ENCODE data around the gene SNX25.

SNX25 gene

DNA sequence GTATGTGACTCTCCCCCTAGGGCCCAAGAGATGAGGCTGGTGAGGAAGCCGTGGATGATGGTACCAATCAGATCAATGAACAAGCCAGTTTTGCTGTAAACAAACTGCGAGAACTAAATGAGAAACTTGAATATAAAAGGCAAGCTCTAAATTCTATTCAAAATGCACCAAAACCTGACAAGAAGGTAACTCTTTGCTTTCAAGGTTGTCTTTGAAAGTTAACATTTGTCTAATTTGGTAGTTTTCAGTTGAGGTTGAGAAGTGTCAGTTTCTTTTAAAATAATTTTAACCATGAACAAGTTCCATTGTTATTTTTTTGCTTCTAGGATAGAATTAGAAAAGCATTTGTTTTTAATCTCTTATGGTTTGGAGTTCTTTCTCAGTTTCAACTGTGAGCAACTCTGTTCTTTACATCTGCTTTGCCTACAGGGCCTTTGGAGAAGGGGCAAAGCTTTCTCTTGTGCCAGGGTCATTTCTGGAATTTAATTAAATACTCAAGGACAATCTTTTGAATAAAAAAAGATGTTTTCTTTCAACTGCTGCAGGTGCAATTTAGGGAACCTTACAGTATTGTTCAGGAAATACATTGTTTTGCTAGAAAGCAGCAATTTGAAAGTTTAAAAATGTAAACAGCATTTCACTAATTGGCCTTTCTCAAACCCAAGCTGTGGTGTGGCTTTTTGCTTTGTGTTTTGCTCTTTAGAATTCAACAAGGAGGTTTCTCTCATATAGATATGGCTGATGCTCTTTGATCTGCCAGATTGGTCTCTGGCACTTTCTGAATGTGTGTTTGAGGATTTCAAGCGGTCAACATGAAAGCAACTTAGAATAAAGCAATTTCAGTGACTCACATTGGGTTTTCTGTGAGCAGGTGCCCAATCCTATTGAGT, 123.4 kb downstream of the SNX25 start:
- TF ChIP-seq SIN3A (IDR thresholded peaks at IDR 0.05; ENCODE audit: borderline replicate concordance, insufficient read depth, low read length), result no peak
- TF ChIP-seq, protein P1, sequence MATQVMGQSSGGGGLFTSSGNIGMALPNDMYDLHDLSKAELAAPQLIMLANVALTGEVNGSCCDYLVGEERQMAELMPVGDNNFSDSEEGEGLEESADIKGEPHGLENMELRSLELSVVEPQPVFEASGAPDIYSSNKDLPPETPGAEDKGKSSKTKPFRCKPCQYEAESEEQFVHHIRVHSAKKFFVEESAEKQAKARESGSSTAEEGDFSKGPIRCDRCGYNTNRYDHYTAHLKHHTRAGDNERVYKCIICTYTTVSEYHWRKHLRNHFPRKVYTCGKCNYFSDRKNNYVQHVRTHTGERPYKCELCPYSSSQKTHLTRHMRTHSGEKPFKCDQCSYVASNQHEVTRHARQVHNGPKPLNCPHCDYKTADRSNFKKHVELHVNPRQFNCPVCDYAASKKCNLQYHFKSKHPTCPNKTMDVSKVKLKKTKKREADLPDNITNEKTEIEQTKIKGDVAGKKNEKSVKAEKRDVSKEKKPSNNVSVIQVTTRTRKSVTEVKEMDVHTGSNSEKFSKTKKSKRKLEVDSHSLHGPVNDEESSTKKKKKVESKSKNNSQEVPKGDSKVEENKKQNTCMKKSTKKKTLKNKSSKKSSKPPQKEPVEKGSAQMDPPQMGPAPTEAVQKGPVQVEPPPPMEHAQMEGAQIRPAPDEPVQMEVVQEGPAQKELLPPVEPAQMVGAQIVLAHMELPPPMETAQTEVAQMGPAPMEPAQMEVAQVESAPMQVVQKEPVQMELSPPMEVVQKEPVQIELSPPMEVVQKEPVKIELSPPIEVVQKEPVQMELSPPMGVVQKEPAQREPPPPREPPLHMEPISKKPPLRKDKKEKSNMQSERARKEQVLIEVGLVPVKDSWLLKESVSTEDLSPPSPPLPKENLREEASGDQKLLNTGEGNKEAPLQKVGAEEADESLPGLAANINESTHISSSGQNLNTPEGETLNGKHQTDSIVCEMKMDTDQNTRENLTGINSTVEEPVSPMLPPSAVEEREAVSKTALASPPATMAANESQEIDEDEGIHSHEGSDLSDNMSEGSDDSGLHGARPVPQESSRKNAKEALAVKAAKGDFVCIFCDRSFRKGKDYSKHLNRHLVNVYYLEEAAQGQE (IDR thresholded peaks at IDR 0.05; ENCODE audit: insufficient read depth in 1 of 2, low read depth in 2 of 2, low read length in 2 of 2), result no peak
- no peak for TF ChIP-seq TAF1 (IDR thresholded peaks at IDR 0.05; ENCODE audit: borderline replicate concordance, insufficient read depth, low read length)

DNA sequence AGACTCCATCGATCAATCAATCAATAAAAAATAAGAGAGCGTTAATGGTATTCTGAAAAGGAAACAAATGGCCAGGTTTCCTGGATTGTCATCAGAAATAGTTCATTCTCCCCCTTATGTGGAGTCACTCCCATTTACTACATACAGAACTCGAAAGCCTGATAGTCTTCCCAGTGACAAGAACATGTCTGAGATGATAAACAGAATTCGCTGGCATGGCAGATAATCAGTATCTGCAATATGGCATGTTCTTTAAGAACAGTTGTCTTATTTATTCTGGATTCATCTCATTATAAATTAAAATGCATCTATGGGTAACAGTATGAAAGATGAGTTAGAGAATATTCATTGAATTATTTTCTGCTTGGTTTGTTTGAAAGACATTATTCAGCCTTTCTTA, 124.9 kb downstream of the SNX25 start:
- TF ChIP-seq, protein P1 (IDR thresholded peaks at IDR 0.05; ENCODE audit: insufficient read depth in 1 of 2, low read depth in 2 of 2, low read length in 2 of 2), result no peak
- TF ChIP-seq TAF1 (IDR thresholded peaks at IDR 0.05; ENCODE audit: borderline replicate concordance, insufficient read depth, low read length) (no peak), SIN3A (IDR thresholded peaks at IDR 0.05; ENCODE audit: borderline replicate concordance, insufficient read depth, low read length) (no peak), FOXP2 (optimal IDR thresholded peaks at IDR 0.05; ENCODE audit: borderline replicate concordance, extremely low read depth, extremely low read length, insufficient read depth) (no peak), POLR2AphosphoS5 (IDR thresholded peaks at IDR 0.05; ENCODE audit: low read depth, low read length) (no peak)

DNA sequence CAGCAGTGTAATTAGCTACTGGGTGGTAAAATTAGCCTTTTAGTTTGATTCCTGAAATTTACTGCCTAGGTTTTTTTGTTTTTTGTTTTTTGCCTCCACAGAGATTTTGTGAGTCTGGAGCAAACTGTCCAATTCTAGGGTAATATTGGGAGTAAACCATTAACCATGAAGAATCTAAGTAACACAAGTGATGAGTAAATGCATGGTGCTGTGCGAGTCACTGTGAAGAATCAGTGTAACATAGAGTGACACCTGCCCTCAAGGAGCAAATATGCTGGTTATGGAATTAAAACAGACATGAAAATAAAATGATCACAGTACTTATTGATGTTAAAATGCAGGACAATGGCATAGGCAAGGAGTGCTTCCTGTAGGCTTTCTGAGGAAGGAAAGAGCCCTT, 126.2 kb downstream of the SNX25 start:
- TF ChIP-seq, protein P1 (IDR thresholded peaks at IDR 0.05; ENCODE audit: insufficient read depth in 1 of 2, low read depth in 2 of 2, low read length in 2 of 2), result no peak
- TF ChIP-seq FOXP2 (optimal IDR thresholded peaks at IDR 0.05; ENCODE audit: borderline replicate concordance, extremely low read depth, extremely low read length, insufficient read depth), result no peak
- TF ChIP-seq TAF1 (IDR thresholded peaks at IDR 0.05; ENCODE audit: borderline replicate concordance, insufficient read depth, low read length), result no peak
- no peak for TF ChIP-seq SIN3A (IDR thresholded peaks at IDR 0.05; ENCODE audit: borderline replicate concordance, insufficient read depth, low read length)
- no peak for TF ChIP-seq POLR2AphosphoS5 (IDR thresholded peaks at IDR 0.05; ENCODE audit: low read depth, low read length)

DNA sequence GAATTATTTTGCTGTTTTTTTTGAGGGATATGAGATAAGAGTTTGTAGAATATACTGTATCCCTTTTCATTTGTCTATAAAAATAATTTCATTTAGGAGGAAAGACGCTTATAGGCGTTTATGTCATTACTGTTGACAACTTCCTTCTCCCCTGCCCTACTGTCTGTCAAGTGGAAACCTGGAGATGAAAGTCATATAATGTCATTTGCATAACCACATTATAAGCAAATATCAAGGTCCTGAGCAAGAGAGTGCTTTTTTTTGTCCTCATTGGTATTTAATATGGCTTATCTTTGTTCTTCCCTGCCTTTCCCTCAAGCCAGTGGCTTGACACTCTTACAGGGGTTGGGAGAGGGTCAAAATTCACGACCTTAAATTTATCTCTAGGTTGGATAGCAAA, 130.5 kb downstream of the SNX25 start:
- TF ChIP-seq FOXP2 (optimal IDR thresholded peaks at IDR 0.05; ENCODE audit: borderline replicate concordance, extremely low read depth, extremely low read length, insufficient read depth) (no peak), TAF1 (IDR thresholded peaks at IDR 0.05; ENCODE audit: borderline replicate concordance, insufficient read depth, low read length) (no peak), POLR2AphosphoS5 (IDR thresholded peaks at IDR 0.05; ENCODE audit: low read depth, low read length) (no peak), SIN3A (IDR thresholded peaks at IDR 0.05; ENCODE audit: borderline replicate concordance, insufficient read depth, low read length) (no peak)
- TF ChIP-seq, protein P1 (IDR thresholded peaks at IDR 0.05; ENCODE audit: insufficient read depth in 1 of 2, low read depth in 2 of 2, low read length in 2 of 2), result no peak
